KMS-11 (cell line): ENCODE results near the gene GCNT2.

Experiments
- H2AFZ ChIP-seq: fragments of 200-600 bp; sonication (generic); 2 replicates; pipeline ENCODE4 v1.6.1; 2016; ENCODE audit warnings: antibody characterized with exemption, mixed run types, low read depth
- H3K27ac ChIP-seq: fragments of 200-600 bp; sonication (generic); 2 replicates; pipeline ENCODE4 v1.6.1; 2016; ENCODE audit warnings: mild to moderate bottlenecking, mixed run types
- H3K27me3 ChIP-seq: fragments of 200-600 bp; sonication (generic); 2 replicates; pipeline ENCODE4 v1.6.1; 2017; ENCODE audit warnings: mild to moderate bottlenecking, low read depth, mixed run types, moderate library complexity; ENCODE audit not compliant: insufficient read depth
- H3K36me3 ChIP-seq: fragments of 200-600 bp; sonication (generic); 2 replicates; pipeline ENCODE4 v1.6.1; 2017; ENCODE audit warnings: mild to moderate bottlenecking, mixed run types; ENCODE audit not compliant: insufficient read depth
- H3K4me1 ChIP-seq: fragments of 200-600 bp; sonication (generic); 2 replicates; pipeline ENCODE4 v1.6.1; 2016; ENCODE audit warnings: mild to moderate bottlenecking, low read depth, mixed run types; ENCODE audit not compliant: poor library complexity, severe bottlenecking
- H3K4me2 ChIP-seq: fragments of 200-600 bp; sonication (generic); 2 replicates; pipeline ENCODE4 v1.7.0; 2016; ENCODE audit warnings: mild to moderate bottlenecking, mixed run types
- H3K4me3 ChIP-seq: fragments of 200-600 bp; sonication (generic); IDR thresholded peaks from 2 replicates; pipeline ENCODE4 v1.6.1; 2017; ENCODE audit warnings: low read depth, low read length, mixed read lengths; ENCODE audit not compliant: insufficient read depth
- H3K79me2 ChIP-seq: fragments of 200-600 bp; sonication (generic); 2 replicates; pipeline ENCODE4 v1.6.1; 2016; ENCODE audit warnings: low read depth, mixed run types; ENCODE audit not compliant: insufficient read depth
- H3K9ac ChIP-seq: fragments of 200-600 bp; sonication (generic); 2 replicates; pipeline ENCODE4 v1.6.1; 2016; ENCODE audit warnings: mild to moderate bottlenecking, mixed run types
- H4K20me1 ChIP-seq: fragments of 200-600 bp; sonication (generic); 2 replicates; pipeline ENCODE4 v1.6.1; 2016; ENCODE audit warnings: mild to moderate bottlenecking, mixed run types; ENCODE audit not compliant: insufficient read depth
- TF ChIP-seq, protein P1 (sequence below): fragments of 200-600 bp; sonication (generic); conservative IDR thresholded peaks from 2 replicates; pipeline ENCODE4 v1.6.1; 2017; ENCODE audit warnings: low read depth, mild to moderate bottlenecking, antibody characterized with exemption, low read length, moderate library complexity, mixed read lengths

GCNT2 gene

DNA sequence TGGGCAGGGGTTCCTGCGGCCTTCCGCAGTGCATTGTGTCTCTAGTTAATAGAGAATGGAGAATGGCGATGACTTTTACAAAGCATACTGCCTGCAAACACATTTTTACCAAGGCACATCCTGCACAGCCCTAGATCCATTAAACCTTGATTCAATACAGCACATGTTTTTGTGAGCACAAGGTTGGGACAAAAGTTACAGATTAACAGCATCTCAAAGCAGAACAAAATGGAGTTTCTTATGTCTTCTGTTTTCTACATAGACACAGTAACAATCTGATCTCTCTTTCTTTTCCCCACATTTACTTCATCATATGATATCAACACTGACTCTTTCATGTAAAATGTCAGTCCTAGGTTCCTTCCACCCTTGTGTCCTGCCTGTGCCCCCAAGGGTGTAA is 63.5 kb downstream of the GCNT2 start:
- no peak overlapping the region for H3K4me2 ChIP-seq
- no peaks in the 10 kb centered on the region for H3K36me3 ChIP-seq
- H3K27me3 ChIP-seq = no peaks in the 10 kb centered on the region
- H3K27ac ChIP-seq = no peak overlapping the region
- H4K20me1 ChIP-seq = no peaks in the 10 kb centered on the region
- TF ChIP-seq, protein P1, sequence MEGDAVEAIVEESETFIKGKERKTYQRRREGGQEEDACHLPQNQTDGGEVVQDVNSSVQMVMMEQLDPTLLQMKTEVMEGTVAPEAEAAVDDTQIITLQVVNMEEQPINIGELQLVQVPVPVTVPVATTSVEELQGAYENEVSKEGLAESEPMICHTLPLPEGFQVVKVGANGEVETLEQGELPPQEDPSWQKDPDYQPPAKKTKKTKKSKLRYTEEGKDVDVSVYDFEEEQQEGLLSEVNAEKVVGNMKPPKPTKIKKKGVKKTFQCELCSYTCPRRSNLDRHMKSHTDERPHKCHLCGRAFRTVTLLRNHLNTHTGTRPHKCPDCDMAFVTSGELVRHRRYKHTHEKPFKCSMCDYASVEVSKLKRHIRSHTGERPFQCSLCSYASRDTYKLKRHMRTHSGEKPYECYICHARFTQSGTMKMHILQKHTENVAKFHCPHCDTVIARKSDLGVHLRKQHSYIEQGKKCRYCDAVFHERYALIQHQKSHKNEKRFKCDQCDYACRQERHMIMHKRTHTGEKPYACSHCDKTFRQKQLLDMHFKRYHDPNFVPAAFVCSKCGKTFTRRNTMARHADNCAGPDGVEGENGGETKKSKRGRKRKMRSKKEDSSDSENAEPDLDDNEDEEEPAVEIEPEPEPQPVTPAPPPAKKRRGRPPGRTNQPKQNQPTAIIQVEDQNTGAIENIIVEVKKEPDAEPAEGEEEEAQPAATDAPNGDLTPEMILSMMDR = no peak
- no peaks in the 10 kb centered on the region for H3K79me2 ChIP-seq
- no peak overlapping the region for H3K9ac ChIP-seq
- no peak overlapping the region for H2AFZ ChIP-seq
- no peak overlapping the region for H3K4me3 ChIP-seq
- no peaks in the 10 kb centered on the region for H3K4me1 ChIP-seq

- Histone ChIP-seq H3K9ac (no peak overlapping the region), H4K20me1 (no peaks in the 10 kb centered on the region), H3K4me3 (no peak overlapping the region), H3K27ac (no peak overlapping the region), H3K79me2 (no peaks in the 10 kb centered on the region), H3K27me3 (no peaks in the 10 kb centered on the region), H3K4me1 (no peaks in the 10 kb centered on the region), H3K36me3 (no peaks in the 10 kb centered on the region), H3K4me2 (no peak overlapping the region), H2AFZ (no peak overlapping the region)
- TF ChIP-seq, protein P1 = no peak
Observed at GRCh38 chr6:10585209-10585845, 64.2 kb downstream of the GCNT2 start.

DNA sequence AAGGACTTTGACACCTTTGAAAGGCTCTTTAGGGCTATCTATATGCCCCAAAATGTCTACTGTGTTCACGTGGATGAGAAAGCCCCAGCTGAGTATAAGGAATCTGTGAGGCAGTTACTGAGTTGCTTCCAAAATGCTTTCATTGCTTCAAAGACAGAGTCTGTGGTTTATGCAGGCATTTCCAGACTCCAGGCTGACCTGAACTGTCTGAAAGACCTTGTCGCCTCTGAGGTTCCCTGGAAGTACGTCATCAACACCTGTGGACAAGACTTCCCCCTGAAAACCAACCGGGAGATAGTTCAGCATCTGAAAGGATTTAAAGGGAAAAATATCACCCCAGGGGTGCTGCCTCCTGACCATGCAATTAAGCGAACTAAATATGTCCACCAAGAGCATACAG is 65.2 kb downstream of the GCNT2 start:
- Histone ChIP-seq H3K4me2 (no peak overlapping the region), H3K27ac (no peak overlapping the region)

DNA sequence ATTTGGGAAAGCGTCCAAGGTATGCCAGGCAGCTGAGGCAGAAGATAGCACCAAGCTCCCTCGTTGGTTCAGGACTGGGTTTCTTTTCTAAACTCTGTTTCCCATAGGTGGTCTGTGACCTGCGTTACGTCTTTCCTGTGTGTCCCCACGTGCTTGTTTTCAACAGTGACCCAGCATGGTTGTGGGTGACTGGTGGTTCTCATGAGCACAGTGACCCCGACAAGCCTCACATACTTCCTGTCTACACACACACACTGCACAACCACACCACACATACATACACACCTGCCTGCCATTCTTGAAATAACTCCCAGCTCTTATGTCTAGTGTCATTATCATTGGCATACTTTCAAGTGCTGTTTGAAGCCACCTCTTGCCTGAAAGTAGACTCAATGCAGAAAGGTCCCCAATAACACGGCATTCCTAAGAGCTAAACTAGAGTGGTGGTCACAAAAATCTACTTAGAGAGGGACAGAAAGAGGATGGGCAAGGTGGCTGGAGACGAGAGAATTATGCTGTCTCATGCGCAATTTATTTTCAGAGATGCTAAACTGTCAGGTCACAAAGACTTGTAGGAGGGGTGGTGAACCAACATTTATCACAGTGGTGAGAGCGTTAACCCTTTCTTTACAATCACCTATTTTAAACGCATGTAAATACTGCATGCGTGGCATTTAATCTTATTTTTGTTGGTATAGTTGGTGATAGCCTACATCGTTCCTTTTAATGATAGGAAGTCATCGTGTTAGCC is 66.7 kb downstream of the GCNT2 start:
- Histone ChIP-seq H3K4me3 (no peak overlapping the region), H3K27ac (no peak overlapping the region), H3K4me1 (no peaks in the 10 kb centered on the region), H3K36me3 (no peaks in the 10 kb centered on the region), H3K27me3 (no peaks in the 10 kb centered on the region), H3K9ac (no peak overlapping the region), H3K4me2 (no peak overlapping the region), H3K79me2 (no peaks in the 10 kb centered on the region), H4K20me1 (no peaks in the 10 kb centered on the region), H2AFZ (no peak overlapping the region)
- TF ChIP-seq, protein P1 = no peak

More for the DNA sequence above, 65.2 kb downstream of the GCNT2 start:
- Histone ChIP-seq H3K9ac (no peak overlapping the region), H3K4me1 (no peaks in the 10 kb centered on the region), H3K36me3 (no peaks in the 10 kb centered on the region), H3K79me2 (no peaks in the 10 kb centered on the region), H2AFZ (no peak overlapping the region), H3K4me3 (no peak overlapping the region), H3K27me3 (no peaks in the 10 kb centered on the region), H4K20me1 (no peaks in the 10 kb centered on the region)
- TF ChIP-seq, protein P1 = no peak
